Activated CD4-positive, alpha-beta T cell treated with anti-CD3 and anti-CD28 coated beads for 48 hours (primary cell): ENCODE measurements around the gene SYNGR3.
A peak's percentile ranks its signal among the peaks of the same experiment; 100 is the strongest.
"Not testable (repeated sequence)": the region's sequence is repeated elsewhere in the genome, so short reads cannot be mapped to it uniquely, and the experiment has no call there.

Experiments used
- DNase-seq: peaks from one replicate; pipeline ENCODE4 v3.0.0-alpha.2; 2020

Gene SYNGR3

DNA sequence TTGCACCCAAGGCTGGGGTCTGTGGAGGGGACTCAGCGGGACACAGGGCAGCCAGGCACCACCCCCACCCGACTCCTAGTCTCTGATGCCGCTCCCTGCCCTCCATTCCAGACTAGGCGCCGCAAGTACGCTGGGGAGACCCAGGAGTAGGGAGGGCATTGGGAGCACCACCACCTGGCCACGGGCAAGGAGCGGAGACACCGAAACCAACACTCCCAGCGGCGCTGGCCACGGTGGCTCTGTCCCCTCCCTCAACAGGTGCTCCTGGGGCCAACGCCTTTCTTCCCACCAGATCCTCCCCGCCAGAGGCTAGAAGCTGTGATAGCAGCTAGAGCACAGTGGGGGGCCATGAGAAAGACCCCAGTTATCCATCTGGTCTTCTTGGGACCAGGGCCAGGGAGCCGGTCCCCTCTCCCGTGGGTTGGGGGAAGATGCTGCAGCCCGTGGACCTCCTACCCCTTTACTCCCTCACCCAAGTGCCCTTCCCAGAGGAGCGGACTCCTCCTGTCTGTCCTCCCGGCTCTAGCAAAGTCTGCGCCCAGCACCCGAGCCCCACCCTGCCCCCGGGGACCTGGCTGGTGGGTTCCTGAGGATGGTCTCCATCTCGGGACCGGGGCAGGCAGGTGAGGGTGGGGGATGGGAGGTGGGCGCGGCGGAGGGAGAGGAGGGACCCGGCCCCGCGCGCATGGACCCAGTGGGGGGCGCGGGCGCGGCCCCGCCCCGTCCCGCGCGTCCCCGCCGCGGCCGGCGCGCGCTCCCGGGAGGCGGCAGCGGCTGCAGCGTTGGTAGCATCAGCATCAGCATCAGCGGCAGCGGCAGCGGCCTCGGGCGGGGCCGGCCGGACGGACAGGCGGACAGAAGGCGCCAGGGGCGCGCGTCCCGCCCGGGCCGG, at the start of gene SYNGR3:
SYNGR3 (plus strand) TSS at position 762 of the 892 bp plus-strand sequence. CDS start 133 bp downstream, outside the sequence.
- DNase-seq = no peak

GRCh38 chr16:1940273-1941161, 49.3 kb upstream of the SYNGR3 start:
- DNase-seq = no peak

DNA sequence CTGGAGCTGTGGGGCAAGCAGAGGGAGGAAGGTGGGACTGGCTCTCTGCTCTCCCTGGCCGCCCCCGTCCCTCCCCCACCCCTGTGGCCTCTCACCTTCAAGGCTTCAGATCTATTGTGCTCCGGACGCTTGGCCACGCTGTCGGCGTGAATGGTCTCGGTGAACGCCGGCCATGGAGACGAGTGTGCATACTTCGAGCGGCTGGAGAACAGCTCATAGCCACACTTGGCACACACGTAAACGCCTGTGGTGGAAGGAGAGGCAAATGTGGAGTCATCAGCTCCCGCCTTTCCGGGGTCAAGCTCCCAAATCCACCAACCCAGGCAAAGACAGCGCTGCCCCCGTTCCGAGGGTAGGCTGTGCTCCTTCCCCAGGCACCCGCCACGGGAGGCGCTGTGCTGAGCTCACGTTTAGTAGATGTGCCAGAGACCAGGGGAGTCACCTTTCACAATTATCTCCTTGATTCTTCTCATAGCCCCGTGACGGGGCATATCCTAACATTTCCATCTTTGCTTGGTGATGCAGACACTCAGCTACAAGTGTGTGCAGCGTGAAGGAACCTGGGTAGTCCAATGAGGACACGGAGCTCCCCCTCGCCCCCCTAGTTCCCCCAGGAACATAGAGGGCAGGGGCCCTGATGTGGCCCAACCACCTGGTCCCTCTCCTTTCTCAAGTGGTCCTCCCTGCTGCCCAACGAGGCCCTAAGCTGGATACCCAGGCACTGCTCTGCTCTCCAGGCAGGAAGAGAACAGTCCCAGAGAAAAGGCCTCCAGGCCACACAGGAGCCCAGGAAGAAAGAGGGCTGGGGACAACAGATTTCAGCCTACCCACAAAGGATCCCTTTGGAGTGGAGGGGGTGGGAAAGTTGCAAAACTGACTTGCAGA, 48.4 kb upstream of the SYNGR3 start:
- no peak for DNase-seq

DNA sequence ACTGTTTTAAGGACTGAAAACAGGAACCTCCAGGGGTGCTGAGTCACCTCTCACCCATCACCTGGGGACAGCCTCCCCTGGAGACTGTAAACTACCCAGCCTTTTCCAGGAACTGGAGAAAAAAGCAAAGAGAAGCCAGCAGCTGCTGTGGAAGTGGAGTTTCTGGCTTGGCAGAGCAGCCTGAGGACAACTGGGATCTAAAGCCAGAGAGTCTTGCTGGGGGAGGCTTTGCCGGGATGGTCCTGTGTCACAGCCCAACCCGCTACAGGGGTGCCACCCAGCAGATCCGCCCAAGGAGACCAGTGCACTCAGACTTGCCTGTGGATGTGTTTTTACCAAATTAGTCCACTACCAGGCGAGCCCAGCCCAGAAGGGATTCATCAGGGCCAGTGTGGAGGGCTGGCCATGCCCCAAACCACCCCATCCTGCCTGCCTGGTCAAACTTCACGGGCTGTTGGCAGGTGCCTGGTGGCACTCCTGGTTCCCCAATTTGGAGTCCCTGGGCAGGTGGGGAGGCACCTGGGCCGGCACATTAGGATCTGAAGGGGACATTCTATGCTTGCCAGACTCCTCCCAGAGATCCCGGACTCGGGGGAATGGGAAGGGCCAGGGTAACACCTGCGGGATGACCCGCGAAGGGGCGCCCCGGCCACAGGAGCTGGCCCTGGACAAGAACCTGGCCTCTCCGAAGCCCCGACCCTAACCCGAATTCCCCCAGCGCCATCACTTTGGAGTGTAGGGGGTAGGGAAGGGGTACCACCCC, 47.5 kb upstream of the SYNGR3 start:
- DNase-seq = peak; percentile 41

DNA sequence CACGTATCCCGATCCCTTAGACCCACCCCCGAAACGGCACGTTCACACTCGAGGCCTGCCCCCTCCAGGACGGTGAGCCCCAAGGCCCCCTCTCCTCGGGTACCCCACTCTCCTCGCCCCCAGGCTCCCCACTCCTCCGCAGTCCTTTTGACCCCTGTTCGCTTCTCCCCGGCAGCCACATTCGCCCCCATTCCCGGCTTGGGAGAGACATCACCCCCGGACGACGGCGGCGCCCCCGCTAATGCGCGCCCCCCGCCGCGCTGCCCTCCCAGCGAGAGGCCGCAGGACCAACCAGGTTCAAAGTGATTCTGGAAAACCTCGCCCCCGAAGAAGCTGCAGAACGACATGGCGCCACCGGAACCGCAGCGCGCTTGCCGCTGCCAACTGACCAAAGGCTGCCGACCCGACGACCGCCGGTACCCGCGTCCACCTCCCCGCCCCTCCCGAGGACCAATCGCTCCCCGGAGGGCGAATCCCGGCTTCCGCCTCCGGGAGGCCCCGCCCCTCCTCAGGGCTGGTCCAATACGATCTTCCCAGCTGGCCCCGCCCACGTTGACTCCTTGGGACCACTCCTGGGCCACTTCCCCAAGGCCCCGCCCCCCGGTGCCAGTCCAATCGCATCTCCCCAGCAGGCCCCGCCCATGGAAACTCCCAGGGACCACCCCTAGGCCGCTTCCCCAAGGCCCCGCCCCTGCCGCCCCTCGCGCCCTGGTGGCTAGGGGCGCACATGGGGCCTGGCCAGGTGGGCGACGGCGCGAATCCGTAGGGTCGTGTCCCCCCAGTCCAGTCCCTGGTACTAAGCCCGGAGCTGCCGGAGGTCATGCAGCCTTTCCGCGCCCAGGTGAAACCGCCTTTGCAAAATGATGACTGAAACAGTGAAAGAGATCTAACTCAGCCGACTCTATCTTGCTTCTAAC, 46.7 kb upstream of the SYNGR3 start, which contains the start of gene MSRB1:
MSRB1 (minus strand) TSS at position 390 of the 917 bp plus-strand sequence; CDS start at position 347, 43 bp downstream.
- peak; percentile 100 for DNase-seq

- no peak for DNase-seq
Measured at GRCh38 chr16:1944612-1945199, 45.1 kb upstream of the SYNGR3 start.

DNA sequence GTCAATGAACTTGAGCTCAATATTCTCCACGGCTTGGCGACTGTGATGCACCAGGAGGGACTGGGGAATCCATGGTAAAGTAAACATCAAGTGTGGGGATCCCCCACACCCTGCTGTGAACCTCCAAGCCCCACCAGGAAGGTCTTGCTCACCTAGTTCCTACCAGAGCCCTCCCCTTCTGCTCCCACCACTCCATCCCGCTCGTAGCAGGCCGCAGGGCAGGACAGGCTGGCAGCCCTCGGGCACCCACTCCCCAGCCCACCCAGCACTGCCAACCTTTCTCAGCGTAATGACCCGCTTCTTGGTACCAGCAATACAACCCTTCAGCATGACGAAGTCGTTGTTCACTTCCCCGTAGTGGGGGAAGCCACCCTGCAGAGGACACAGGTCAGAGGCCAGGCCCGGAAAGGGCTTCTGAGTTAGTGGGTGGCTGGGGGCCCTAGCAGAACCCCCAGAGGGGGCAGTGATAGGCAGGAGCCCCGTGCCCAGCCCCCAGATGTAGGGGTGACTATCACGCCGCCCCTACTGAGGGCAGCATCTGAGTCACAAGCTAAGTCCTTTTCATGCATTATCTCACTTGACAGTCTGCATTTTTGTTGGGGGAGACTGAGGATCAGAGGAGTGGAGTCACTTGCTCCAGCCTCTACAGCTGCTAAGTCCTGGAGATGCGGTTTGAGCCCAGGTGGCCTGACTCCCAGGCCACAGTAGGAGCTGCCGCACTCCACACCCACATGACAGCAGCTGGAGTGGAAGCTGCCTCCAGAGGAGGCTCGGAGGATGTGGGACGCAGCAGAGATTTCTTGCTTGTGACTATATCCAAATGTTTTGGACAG, 44.0 kb upstream of the SYNGR3 start:
- DNase-seq = no peak

DNA sequence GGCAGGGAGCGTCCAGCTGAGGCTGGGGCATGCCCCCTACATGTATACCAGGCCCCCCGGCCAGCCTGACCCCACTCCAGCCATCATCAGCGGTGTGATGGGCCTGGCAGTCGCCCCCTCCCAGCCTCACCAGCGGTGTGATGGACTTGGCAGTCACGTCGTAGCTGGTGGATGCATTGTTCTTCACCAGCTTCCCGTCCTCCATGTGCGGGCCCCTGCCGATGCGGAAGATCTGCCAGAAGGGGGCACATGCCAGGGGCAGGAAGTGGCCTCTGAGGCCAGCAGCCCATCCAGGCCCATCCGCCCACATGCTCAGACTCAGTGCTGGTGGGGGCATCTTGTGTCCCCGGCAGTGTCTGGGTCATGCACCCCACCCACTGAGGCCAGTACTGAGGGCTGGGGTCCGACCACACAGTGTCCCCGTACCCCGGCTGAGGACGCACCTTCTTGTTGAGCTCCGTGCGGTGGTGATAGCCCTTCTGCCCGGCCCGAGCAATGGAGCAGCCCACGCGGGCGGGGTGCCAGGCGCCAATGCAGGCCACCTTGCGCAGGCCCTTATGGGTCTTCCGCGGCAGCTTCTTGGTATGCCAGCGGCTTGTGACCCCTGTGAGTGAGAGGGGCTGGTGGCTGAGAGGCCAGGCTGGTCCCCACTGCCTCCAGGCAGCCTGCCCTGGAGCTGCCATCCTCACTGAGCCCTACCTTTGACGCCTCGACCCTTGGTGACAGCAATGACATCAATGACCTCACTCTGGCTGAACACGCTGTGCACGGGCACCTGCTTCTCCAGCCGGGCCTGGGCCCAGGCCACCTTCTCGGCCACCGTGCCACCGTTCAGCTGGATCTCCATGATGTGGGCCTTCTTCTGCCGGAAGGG, 43.0 kb upstream of the SYNGR3 start:
- DNase-seq = no peak

GRCh38 chr16:1947369-1947670, 42.5 kb upstream of the SYNGR3 start:
- no peak for DNase-seq

GRCh38 chr16:1949507-1949906, 40.3 kb upstream of the SYNGR3 start:
- DNase-seq = no peak

- DNase-seq = no peak
Measured at GRCh38 chr16:1950047-1950446, 39.7 kb upstream of the SYNGR3 start.

DNA sequence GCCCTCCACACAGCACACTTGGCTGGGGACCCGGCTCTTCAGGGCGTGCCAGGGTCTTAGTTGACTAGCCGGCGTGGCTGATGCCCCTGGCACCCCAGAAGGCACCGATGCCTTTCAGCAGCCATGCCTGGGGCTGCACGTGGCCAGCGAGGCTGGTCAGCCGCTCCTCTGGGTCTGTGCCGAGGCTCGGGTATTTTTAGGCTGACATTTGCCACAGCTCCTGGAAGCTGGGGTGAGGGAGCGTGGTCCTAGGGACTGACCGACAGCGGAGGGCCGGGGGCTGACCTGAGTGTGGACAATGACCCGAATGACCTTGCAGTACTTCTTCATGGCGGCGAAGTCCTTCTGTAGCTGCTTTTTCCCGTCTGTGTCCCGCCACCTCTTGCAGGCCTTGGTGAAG, 39.2 kb upstream of the SYNGR3 start:
- DNase-seq = no peak

DNA sequence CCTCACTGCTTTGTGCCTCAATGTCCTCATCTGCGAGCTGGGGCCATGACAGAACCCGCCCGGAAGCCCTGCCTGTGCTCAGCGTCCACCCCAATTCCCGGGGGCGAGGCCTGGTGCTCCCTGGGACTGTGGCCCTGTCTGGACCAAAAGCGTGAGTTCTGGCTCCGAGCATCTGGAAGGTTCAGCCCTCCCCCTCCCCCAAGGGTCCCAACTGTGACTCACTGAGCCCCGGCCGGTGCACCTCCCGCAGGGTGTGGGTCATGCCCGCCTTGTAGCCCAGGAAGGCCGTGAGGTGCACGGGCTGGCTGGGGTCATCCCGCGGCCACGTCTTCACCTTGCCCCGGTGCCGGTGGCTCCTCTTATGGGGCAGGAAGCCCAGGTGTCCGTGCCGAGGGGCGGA, 36.0 kb upstream of the SYNGR3 start:
- no peak for DNase-seq

DNA sequence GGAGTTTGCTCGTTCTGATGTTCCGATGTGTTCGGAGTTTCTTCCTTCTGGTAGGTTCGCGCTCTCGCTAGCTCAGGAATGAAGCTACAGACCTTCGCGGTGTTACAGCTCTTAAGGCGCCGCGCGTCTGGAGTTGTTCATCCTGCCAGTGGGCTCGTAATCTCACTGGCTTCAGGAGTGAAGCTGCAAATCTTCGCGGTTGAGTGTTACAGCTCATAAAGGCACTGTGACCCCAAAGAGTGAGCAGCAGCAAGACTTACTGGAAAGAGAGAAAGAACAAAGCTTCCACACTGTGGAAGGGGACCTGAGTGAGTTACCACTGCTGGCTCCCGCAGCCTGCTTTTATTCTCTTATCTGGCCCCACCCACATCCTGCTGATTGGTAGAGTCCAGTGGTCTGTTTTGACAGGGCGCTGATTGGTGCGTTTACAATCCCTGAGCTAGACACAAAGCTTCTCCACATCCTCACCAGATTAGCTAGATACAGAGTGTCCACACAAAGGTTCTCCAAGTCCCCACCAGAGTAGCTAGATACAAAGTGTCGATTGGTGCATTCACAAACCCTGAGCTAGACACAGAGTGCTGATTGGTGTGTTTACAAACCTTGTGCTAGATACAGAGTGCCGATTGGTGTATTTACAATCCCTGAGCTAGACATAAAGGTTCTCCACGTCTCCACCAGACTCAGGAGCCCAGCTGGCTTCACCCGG, 32.2 kb upstream of the SYNGR3 start:
- DNase-seq = not testable (repeated sequence)

DNA sequence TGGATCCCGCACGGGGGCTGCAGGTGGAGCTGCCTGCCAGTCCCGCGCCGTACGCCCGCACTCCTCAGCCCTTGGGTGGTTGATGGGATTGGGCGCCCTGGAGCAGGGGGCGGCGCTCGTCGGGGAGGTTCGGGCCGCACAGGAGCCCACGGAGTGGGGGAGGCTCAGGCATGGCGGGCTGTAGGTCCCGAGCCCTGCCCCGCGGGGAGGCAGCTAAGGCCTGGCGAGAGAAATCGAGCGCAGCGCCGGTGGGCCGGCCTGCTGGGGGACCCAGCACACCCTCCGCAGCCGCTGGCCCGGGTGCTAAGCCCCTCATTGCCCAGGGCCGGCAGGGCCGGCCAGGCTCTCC, 31.7 kb upstream of the SYNGR3 start:
- not testable (repeated sequence) for DNase-seq

DNA sequence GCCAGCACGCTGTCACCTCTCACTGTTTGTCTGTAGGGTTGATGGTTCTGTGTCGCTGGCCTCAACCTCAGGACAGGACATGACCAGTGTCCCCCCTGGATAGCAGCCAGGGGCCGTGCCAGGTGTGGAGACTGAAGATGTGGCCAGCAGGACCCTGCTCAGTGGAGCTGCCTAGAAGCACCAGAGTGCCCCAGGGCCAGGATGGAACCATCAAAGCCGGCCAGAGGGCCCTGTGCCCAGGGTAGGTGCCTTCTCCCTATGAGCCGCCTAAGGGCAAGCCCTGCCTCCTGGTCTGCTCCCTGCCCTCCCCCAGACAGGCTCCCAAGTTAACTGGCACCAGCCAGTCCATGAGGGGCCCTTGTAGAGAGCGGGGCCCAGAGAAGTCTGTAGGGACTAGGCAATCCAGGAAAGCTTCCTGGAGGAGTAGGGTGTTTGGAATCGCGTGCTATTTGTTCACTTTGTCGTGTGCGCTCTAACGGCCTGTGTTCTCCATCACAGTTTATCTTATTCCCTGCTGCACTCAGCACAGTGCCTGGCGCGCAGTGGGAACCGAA, 31.0 kb upstream of the SYNGR3 start:
- DNase-seq = no peak

DNA sequence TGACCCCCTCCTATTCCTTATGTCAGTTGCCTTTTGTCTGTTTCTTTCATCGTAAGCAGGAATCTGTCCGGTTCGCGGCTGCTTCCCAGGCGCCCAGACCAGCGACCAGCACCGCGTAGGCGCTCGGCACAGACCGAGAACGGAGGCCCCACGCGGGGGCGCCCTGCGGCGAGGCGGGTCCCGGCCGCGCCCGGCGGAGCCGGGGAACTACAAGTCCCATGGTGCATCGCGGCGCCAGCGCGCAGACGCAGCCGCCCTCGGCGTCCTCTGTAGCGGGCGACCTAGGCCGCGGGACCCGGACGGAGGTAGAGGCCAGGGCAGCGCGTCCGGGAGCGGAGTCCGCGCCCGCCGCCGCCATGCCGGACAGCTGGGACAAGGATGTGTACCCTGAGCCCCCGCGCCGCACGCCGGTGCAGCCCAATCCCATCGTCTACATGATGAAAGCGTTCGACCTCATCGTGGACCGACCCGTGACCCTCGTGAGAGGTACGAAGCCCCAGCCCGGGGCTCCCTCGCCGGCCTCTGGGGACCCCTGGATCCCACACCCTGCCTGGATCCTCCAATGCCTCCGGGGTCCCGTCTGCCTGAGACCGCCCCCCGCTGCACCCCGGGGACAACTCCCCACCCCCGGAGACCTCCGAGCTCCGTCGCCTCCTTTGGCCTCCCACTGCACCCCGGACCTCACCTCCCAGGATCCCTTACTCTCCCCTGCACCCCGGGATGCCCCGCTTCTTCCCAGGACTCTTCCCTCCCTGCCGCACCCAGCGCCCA, 30.3 kb upstream of the SYNGR3 start, which contains the start of gene NDUFB10:
NDUFB10 (plus strand) TSS at position 270 of the 771 bp plus-strand sequence; CDS start at position 357, 87 bp downstream.
- peak; percentile 95 for DNase-seq
